ENCODE results near the gene LRRC72.
"Not testable (repeated sequence)": the region's sequence is repeated elsewhere in the genome, so short reads cannot be mapped to it uniquely, and the experiment has no call there.

- TF ChIP-seq CTCF (conservative IDR thresholded peaks at IDR 0.05 in 1 of 2, IDR thresholded peaks at IDR 0.05 in 1 of 2; ENCODE audit: low read depth in 1 of 2, low read length in 2 of 2); EZH2 (IDR thresholded peaks at IDR 0.05; ENCODE audit: low read length, missing control alignments): not testable (repeated sequence)
Measured at GRCh38 chr7:16506422-16506821, 20.2 kb upstream of the LRRC72 start.

All from fibroblast of lung (primary cell).